ENCODE measurements around the gene USP28. TPM values are rescaled to one million over a fixed set of nuclear protein-coding genes. Genes with fewer than 3 reads are reported as not detected.

USP28 gene
- total and polyA plus RNA-seq, 2 of the 8 experiments (the other 6 are each of a cell fraction or from before 2014, with no cell fraction given), result 82.6 to 119 TPM

GRCh38 chr11:113923572-113923971 is 48.2 kb upstream of the USP28 start:
- H2AFZ ChIP-seq (ENCODE audit: low read length), result no peak overlapping the region
- H4K5ac ChIP-seq (ENCODE audit: insufficient read length, low read depth, low read length), result no peak overlapping the region
- H4K20me1 ChIP-seq (replicated peaks in 1 of 2; ENCODE audit: control insufficient read depth in 1 of 2, insufficient read depth in 2 of 2, low read length in 2 of 2), result no peaks in the 10 kb centered on the region
- H3K27ac ChIP-seq (ENCODE audit: low read depth, low read length), result no peak overlapping the region
- H3K18ac ChIP-seq (ENCODE audit: extremely low read depth, low read length), result no peak overlapping the region
- no peak overlapping the region for H3K4me3 ChIP-seq (ENCODE audit: extremely low read depth in 1 of 4, insufficient read depth in 2 of 4, low read depth in 3 of 4, low read length in 4 of 4)
- H2BK12ac ChIP-seq (ENCODE audit: low read depth, low read length), result no peak overlapping the region
- TF ChIP-seq BACH1 (IDR thresholded peaks at IDR 0.05; ENCODE audit: low read length) (no peak), POLR2A (IDR thresholded peaks at IDR 0.05; ENCODE audit: control extremely low read depth in 1 of 2, low read depth in 2 of 2, low read length in 2 of 2) (no peak), TAF7 (optimal IDR thresholded peaks at IDR 0.05; ENCODE audit: borderline replicate concordance, low read depth, low read length) (no peak), RAD21 (IDR thresholded peaks at IDR 0.05 in 1 of 2, conservative IDR thresholded peaks at IDR 0.05 in 1 of 2; ENCODE audit: low read depth in 2 of 2, low read length in 2 of 2) (no peak), PHF8 (conservative IDR thresholded peaks at IDR 0.05; ENCODE audit: low read depth, low read length) (no peak), ZNF274 (IDR thresholded peaks at IDR 0.05; ENCODE audit: borderline replicate concordance, extremely low read depth, low read length) (no peak)
- FAIRE-seq (no peak), DNase-seq (ENCODE audit: low read depth in 1 of 2, low spot score in 2 of 2) (no peak)
- H3K56ac ChIP-seq (replicated peaks; ENCODE audit: insufficient read length, low read depth, low read length), result no peak overlapping the region
- H3K79me1 ChIP-seq (ENCODE audit: low read depth, low read length), result no peaks in the 10 kb centered on the region
- no peaks in the 10 kb centered on the region for H3K9me3 ChIP-seq (ENCODE audit: insufficient read depth in 2 of 2, low read depth in 1 of 2, low read length in 1 of 2)
- POLR2A ChIA-PET (ENCODE audit: partially characterized antibody), result no interaction called here
- H2AK5ac ChIP-seq (ENCODE audit: low read depth, low read length), result no peak overlapping the region
- H3K9ac ChIP-seq (replicated peaks in 1 of 4; ENCODE audit: extremely low read depth in 1 of 4, low read depth in 3 of 4, low read length in 3 of 4), result no peak overlapping the region
- no peak overlapping the region for H3K23ac ChIP-seq (ENCODE audit: insufficient read length)
- CTCF ChIA-PET (ENCODE audit: partially characterized antibody), result interaction anchor here (0.6 to 2.0 kb wide), 5 partner anchors 15 to 78 kb away, joined by 3 to 5 read pairs (median 4); no protein-coding TSS in a partner anchor
- H4K91ac ChIP-seq (replicated peaks; ENCODE audit: insufficient read length, low read length), result no peak overlapping the region
- H2BK20ac ChIP-seq (ENCODE audit: low read length), result no peak overlapping the region
- H3K14ac ChIP-seq (ENCODE audit: insufficient read length), result no peak overlapping the region
- no peak overlapping the region for H4K8ac ChIP-seq (ENCODE audit: extremely low read depth, insufficient read depth, low read length)
- H2BK5ac ChIP-seq (ENCODE audit: low read depth, low read length), result no peak overlapping the region
- no peak overlapping the region for H3K4ac ChIP-seq (replicated peaks; ENCODE audit: insufficient read length, low read depth, low read length)
- H3K4me1 ChIP-seq (replicated peaks in 1 of 4; ENCODE audit: control insufficient read depth in 3 of 4, insufficient read depth in 4 of 4, low read length in 3 of 4), result no peaks in the 10 kb centered on the region
- no peaks in the 10 kb centered on the region for H3K23me2 ChIP-seq (ENCODE audit: low read depth, low read length)
- no peak overlapping the region for H2BK15ac ChIP-seq (ENCODE audit: low read length)
- H3K36me3 ChIP-seq (ENCODE audit: control insufficient read depth in 2 of 4, insufficient read depth in 4 of 4, low read length in 3 of 4), result no peaks in the 10 kb centered on the region
- H3K27me3 ChIP-seq (replicated peaks in 1 of 4; ENCODE audit: control insufficient read depth in 3 of 4, extremely low read depth in 1 of 4, insufficient read depth in 3 of 4, low read length in 3 of 4), result no peaks in the 10 kb centered on the region
- no peak overlapping the region for H2BK120ac ChIP-seq (replicated peaks; ENCODE audit: low read depth, low read length)
- WGBS, 2 experiments (ENCODE audit: extremely low coverage in 1 of 2, insufficient coverage in 1 of 2, insufficient read length in 1 of 2, insufficient replicate concordance in 2 of 2, low coverage in 1 of 2, low lambda C conversion rate in 2 of 2, missing lambda C conversion rate in 1 of 2), result 86% methylated on average over 2 of the region's 2 CpGs; no CpG with 5 or more reads in 1 of the 2 experiments
- no peak overlapping the region for H3K4me2 ChIP-seq (ENCODE audit: insufficient read depth in 1 of 2, low read depth in 2 of 2, low read length in 2 of 2)
- H3K79me2 ChIP-seq (ENCODE audit: control insufficient read depth in 1 of 2, insufficient read depth in 2 of 2, low read length in 2 of 2), result no peaks in the 10 kb centered on the region

All from H1 (cell line).